ENCODE data around the gene DDX25. TPM values are rescaled to one million over a fixed set of nuclear protein-coding genes. Genes with fewer than 3 reads are reported as not detected.

Gene DDX25
- total RNA-seq, 1 donor from 2014 or later = 0.46 TPM

- no peak for TF ChIP-seq CTCF (IDR thresholded peaks at IDR 0.05)
- peaks cover 1% of the 10 kb centered on the region for H3K4me1 ChIP-seq
- H3K36me3 ChIP-seq = no peaks in the 10 kb centered on the region
- peaks cover 6% of the 10 kb centered on the region for H3K27me3 ChIP-seq
- no peak overlapping the region for H3K4me3 ChIP-seq
- H3K9me3 ChIP-seq = no peaks in the 10 kb centered on the region
- no peak for DNase-seq
- intact Hi-C loops (cut with DNase I) = no loop called here
- no peak overlapping the region for H3K27ac ChIP-seq
- ATAC-seq = no peak
These were observed 43.3 kb downstream of the DDX25 start for GRCh38 chr11:125947419-125948277.

- Histone ChIP-seq H3K4me1 (peaks cover 9% of the 10 kb centered on the region), H3K9me3 (no peaks in the 10 kb centered on the region), H3K27ac (no peak overlapping the region), H3K36me3 (no peaks in the 10 kb centered on the region), H3K4me3 (no peak overlapping the region), H3K27me3 (peaks cover 6% of the 10 kb centered on the region)
- TF ChIP-seq CTCF (IDR thresholded peaks at IDR 0.05) = no peak
- DNase-seq = no peak
- intact Hi-C loops (cut with DNase I) = no loop called here
- no peak for ATAC-seq
These were observed 44.2 kb downstream of the DDX25 start for GRCh38 chr11:125948278-125949051.

GRCh38 chr11:125949271-125950177, 45.2 kb downstream of the DDX25 start:
- H3K36me3 ChIP-seq = no peaks in the 10 kb centered on the region
- intact Hi-C loops (cut with DNase I) = no loop called here
- peaks cover 6% of the 10 kb centered on the region for H3K27me3 ChIP-seq
- H3K4me3 ChIP-seq = no peak overlapping the region
- H3K4me1 ChIP-seq = peaks cover 9% of the 10 kb centered on the region
- no peak for TF ChIP-seq CTCF (IDR thresholded peaks at IDR 0.05)
- H3K9me3 ChIP-seq = no peaks in the 10 kb centered on the region
- ATAC-seq = no peak
- no peak for DNase-seq
- no peak overlapping the region for H3K27ac ChIP-seq

- no peaks in the 10 kb centered on the region for H3K9me3 ChIP-seq
- intact Hi-C loops (cut with DNase I) = no loop called here
- peaks cover 9% of the 10 kb centered on the region for H3K4me1 ChIP-seq
- DNase-seq (no peak), ATAC-seq (no peak)
- no peak overlapping the region for H3K4me3 ChIP-seq
- no peak overlapping the region for H3K27ac ChIP-seq
- H3K27me3 ChIP-seq = peaks cover 6% of the 10 kb centered on the region
- no peaks in the 10 kb centered on the region for H3K36me3 ChIP-seq
- TF ChIP-seq CTCF (IDR thresholded peaks at IDR 0.05) = no peak
These were observed 45.8 kb downstream of the DDX25 start for GRCh38 chr11:125950178-125950490.
